Stimulated activated CD4-positive, alpha-beta T cell treated with anti-CD3 and anti-CD28 coated beads, Interleukin-1b, Interleukin-23, amount 100 ng/mL, for 48 hours (primary cell): ENCODE data around the gene VOPP1.

ENCODE experiments used
- DNase-seq: peaks from one replicate; pipeline ENCODE4 v3.0.0-alpha.2; 2020

The VOPP1 gene

GRCh38 chr7:55576753-55577152 is 4.5 kb upstream of the VOPP1 start:
- DNase-seq: no peak

- DNase-seq: no peak
Measured at GRCh38 chr7:55575733-55576132, 3.4 kb upstream of the VOPP1 start.

DNA sequence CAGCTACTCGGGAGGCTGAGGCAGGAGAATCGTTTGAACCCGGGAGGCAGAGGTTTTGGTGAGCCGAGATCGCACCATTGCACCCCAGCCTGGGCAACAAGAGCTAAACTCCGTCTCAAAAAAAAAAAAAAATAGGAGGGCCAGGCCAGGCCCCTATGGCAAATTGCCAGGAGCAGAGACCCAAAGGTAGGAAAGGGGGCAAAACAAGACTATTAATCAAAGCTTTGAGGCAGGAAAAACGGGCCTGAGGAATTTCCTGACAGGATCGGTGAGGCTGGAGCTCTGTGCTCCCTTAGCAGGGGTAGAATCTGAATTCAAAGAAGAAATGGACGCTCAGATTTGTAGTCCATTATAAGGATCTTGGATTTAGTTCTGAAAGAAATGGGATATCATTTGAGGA is 2.8 kb upstream of the VOPP1 start:
- DNase-seq: no peak

GRCh38 chr7:55574051-55574717 is 1.9 kb upstream of the VOPP1 start:
- peak; percentile 30 for DNase-seq

- no peak for DNase-seq
Measured at GRCh38 chr7:55573234-55573900, 1.1 kb upstream of the VOPP1 start.

DNA sequence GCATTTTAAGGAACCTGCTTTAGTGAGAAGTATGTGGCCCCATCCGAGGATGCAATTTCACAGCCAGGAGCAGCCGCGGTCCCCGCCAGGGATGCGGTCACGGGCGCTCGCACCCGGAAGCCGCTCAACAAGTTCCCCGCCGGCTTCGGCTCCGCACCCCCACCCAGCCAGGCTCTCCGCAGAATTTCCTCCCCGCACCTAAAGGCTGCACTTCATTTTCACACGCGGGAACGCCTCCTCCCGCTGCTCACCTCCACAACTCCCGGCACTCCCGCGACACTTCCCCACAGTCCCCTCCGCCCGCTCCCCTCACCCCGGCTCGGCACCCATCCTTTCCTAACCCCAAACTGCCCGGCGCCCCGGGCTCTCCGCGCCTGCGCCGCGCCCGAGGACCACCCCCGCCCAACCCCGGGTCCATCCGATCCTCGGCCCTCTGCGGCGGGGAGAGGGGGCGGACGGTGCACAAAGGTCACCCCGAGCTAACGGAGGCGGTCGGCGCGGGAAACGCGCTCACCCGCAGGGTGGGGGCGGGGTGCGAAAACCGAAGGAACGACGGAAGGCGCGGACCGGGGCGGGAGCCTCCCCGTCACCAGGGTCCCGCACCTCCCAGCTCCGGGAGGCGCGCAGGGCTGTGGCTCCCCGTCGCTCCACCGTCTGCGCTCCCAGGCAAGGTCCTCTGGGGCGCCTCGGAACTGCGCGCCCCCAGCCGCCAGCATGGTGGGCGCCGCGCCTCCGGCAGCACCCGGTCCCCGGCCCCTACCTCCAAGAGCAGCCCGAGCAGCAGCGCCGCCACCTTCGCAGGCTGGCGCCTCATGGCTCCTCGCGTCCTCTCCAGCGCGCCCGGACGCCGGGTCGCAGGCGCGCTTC is 558 bp downstream of the VOPP1 start:
- peak; percentile 68 for DNase-seq

DNA sequence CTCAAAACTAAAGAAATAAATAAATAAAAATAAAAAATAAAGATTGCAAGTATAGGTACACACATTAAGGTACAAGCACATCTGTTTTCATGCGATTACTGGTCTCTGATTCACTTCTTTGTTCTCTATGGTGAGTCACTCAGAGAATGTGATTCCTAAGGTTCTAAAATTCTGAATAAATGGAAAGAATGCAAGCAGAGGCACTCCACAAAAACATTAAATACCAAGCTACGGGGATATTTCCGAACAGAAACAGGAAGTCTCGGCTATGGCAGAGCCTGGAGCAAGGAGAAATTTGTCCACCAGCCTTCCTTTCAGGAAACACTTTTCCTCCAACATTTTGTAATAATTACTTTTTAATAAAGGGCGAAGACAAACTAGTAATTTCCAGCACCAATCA is 1.4 kb downstream of the VOPP1 start:
- DNase-seq: no peak

DNA sequence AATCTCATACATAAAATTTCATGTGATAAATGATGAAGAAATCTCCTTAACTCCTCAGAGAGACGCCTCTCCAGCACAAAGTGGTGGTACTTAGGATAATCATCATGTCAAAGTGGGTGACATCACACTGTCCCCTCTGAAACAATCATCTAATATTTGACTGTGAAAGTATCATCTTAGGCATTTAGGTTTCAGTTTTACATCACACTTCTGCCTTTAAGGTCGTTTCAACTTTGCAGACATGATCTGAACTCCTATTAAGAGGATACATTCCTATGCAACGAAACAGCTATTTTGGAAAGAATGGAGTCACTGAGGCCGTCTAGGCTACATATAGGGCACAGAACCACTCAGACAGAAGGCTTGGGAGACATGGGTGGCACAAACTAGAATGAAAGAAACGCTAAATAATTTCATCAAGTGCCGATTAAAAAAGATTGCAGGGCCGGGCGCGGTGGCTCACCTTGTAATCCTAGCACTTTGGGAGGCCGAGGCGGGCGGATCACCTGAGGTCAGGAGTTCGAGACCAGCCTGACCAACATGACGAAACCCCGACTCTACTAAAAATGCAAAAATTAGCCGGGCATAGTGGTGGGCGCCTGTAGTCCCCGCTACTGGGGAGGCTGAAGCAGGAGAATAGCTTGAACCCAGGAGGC is 2.0 kb downstream of the VOPP1 start:
- no peak for DNase-seq

GRCh38 chr7:55569797-55570196 is 2.5 kb downstream of the VOPP1 start:
- DNase-seq: peak; percentile 66

- DNase-seq: no peak
Measured at GRCh38 chr7:55569269-55569663, 3.0 kb downstream of the VOPP1 start.

- no peak for DNase-seq
Measured at GRCh38 chr7:55568613-55569268, 3.6 kb downstream of the VOPP1 start.

- DNase-seq: no peak
Measured at GRCh38 chr7:55567571-55567970, 4.7 kb downstream of the VOPP1 start.

DNA sequence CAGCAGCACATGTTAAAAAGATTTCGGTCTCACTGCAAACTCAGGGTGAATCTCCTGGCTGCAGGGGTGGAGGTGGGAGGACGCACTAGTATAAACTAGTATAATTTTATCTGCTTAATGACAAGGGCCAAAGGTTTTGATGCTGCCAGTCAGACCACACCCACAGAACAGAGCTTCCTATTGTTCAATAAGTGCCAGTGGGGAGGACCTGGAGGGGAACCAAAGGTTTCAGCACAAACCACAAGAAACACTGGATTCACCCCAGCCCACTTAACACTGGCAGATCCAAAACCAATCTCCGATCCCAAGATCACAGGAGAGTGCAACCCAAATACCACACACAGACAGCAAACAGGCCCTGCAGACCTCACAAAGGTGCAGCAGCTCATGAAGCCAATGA is 6.6 kb downstream of the VOPP1 start:
- no peak for DNase-seq

- no peak for DNase-seq
Measured at GRCh38 chr7:55563596-55564325, 8.5 kb downstream of the VOPP1 start.

DNA sequence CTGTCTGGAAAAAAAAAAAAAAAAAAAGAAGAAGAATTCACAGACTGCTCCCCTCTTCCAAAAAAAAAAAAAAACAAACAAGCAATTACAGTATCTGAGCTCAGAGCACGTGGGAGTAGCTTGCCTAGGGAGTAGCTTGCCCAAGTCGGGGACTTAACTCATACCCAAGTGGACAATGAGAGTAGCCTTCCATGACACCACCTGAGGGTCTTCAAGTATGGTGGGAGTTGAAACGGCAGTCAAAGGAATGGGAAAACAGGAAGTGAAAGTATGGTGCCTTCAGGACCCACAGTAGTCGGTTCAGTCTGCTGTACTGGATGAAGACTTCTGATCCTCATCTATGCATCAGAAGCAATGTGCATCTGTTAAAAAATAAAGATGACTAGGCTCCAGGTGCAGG is 10.6 kb downstream of the VOPP1 start:
- DNase-seq: no peak

DNA sequence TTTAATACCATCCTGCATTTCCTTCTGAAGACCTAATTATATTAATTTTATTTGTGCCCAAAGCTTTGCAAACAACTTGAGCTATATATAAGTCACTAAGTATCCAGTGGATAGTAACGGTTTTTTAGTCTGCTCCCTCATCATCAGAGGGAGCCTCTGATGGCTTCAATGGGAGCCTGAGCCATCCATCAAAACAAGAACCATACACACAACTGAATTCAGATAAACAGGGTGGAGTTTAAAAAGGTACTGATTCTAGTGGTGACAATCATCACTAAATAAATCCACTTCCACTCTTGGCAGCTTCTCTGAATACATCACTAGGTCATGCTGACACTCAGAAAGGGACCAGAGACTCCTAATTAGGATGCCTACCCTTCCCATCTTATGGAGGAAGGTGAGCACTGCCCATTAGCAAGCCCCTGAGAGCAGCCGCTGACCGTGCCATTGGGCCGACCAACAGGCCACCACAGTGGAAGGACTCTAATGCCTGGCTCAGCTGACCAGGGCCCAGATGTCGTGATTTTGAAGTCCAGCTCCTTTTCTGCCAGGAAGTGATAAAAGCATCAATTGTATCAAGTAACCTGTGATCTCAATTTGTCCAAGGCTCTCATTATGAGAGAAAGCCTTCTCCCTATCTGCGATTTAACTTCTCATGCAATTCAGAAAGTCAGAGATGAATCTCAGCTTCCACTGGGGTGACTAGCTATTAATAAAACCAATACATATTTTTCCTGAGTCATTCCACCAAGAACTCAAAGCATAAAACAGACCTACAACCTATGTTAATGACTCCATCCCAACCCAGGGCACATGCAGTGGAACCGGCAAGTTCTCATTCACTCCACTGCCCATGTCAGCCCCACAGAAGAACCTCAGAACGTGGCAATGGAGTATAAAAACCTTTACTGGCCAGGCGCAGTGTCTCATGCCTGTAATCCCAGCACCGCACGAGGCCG is 13.1 kb downstream of the VOPP1 start:
- DNase-seq: no peak

- no peak for DNase-seq
Measured at GRCh38 chr7:55557666-55558188, 14.6 kb downstream of the VOPP1 start.

DNA sequence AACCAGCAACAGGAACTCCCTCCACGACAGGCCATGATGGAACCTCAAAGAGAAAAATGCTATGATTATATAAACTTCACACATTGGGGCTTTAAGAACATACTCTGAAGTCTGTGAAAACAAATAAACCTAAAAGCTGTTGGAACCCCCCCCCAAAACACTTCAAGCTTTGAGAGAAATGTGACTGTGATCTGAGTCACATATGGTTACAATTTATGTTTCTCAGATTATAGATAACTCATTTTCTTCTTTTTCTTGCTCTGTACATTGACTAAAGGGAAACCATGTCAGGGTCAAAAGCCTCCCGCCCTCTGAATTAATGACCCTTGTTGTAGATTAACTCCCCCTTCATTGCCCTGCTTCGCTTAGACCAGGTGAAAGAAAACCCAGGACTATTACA is 15.8 kb downstream of the VOPP1 start:
- DNase-seq: no peak

DNA sequence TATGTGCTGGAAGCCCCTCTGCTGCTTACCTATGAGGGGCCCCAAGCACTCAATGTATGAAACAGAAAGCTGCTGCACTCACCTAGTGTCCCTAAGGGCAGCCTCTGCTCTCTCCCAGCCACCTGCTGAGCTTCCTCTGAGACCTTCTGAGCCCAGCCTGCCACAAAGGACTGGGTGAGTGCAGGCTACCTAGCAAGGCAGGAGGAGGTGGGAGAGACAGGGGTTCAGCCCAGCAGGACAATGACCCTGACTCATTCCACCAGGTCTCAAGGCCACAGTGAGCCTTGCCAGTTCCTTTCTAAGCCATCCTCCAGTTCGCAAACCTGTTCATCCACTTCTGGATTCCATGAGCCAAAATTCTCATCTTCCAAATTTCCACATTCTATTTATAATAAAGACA is 16.3 kb downstream of the VOPP1 start:
- no peak for DNase-seq

DNA sequence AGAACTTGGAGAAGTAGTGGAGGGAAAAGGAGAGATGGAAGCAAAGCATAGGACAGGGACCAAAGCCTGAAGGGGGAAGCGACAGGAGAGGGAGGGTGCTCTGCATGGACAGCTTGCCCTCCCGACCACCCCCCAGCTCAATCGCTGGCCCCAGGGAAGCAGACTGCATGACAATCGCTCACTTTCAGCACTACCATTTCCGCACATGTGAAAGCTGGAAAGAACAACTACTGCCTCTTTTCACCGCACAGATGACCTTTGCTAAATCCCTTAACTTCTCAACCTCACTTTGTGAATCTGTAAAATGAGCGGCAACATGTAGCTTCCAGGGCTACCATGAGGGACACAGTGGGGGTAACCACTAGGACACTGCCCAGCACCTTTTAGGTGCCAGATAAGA is 17.1 kb downstream of the VOPP1 start:
- DNase-seq: no peak

DNA sequence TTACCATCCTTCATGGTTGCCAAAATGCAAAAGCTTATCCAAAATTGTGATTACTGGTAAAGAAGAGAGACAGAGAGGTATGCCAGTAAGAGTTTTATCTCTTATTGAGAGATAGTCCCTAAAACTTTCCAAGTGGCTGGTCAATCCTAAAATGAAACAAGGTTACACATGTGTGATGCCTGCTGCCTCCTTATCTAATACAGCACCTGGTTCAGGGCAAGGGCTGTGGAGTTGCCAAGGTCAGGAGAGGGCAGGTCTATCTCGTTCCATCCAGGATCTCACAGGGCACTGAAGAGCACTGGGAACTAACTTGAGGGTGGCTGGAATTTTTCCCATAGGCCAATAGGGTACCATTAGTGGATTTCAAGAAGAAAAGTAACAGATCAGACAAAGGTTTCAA is 18.3 kb downstream of the VOPP1 start:
- no peak for DNase-seq
